H1 (cell line): ENCODE results near the gene TOM1L2. TPM values are rescaled to one million over a fixed set of nuclear protein-coding genes. Genes with fewer than 3 reads are reported as not detected.

Source experiments
- CTCF ChIA-PET: fragments of 300-600 bp; sonication (Branson Sonifier 250); formaldehyde crosslinking; loops from one replicate; lab custom pipeline; 2021; ENCODE audit not compliant: partially characterized antibody; lab: Charles Lee
- POLR2A ChIA-PET: fragments of 300-600 bp; sonication (Branson Sonifier 250); formaldehyde crosslinking; loops from one replicate; lab custom pipeline; 2021; ENCODE audit warnings: inconsistent platforms; ENCODE audit not compliant: partially characterized antibody; lab: Charles Lee
- DNase-seq, 2 experiments: peaks; one replicate each; pipeline versions ENCODE4 v3.0.0 to v3.0.0-alpha.2; 2010 to 2022; ENCODE audit warnings: low spot score in 2 of 2, low read depth in 1 of 2, mixed read lengths in 1 of 2
- FAIRE-seq: peaks from 2 replicates; lab custom pipeline; 2011; peaks lifted over from hg19 to GRCh38; lab: Jason Lieb, UNC
- H2AFZ ChIP-seq: 2 replicates; pipeline ENCODE4 v1.8.1; 2012; ENCODE audit warnings: low read length, inconsistent platforms
- H2AK5ac ChIP-seq: 2 replicates; pipeline ENCODE4 v1.6.1; 2013; ENCODE audit warnings: low read depth, low read length
- H2BK120ac ChIP-seq: replicated peaks from 2 replicates; pipeline ENCODE3; 2013; ENCODE audit warnings: low read depth, low read length, inconsistent platforms
- H2BK12ac ChIP-seq: 2 replicates; pipeline ENCODE4 v1.6.1; 2013; ENCODE audit warnings: low read depth, low read length
- H2BK15ac ChIP-seq: 2 replicates; pipeline ENCODE4 v1.6.1; 2013; ENCODE audit warnings: low read length
- H2BK20ac ChIP-seq: 2 replicates; pipeline ENCODE4 v1.6.1; 2013; ENCODE audit warnings: low read length
- H2BK5ac ChIP-seq: 2 replicates; pipeline ENCODE4 v1.6.1; 2013; ENCODE audit warnings: low read depth, low read length
- H3K14ac ChIP-seq: 2 replicates; pipeline ENCODE4 v1.6.1; 2013; ENCODE audit warnings: inconsistent platforms; ENCODE audit not compliant: insufficient read length
- H3K18ac ChIP-seq: 2 replicates; pipeline ENCODE4 v1.6.1; 2013; ENCODE audit warnings: low read length; ENCODE audit errors: extremely low read depth
- H3K23ac ChIP-seq: 2 replicates; pipeline ENCODE4 v1.6.1; 2013; ENCODE audit warnings: inconsistent platforms; ENCODE audit not compliant: insufficient read length
- H3K23me2 ChIP-seq: 2 replicates; pipeline ENCODE4 v1.6.1; 2013; ENCODE audit warnings: low read depth, low read length
- H3K27ac ChIP-seq: 2 replicates; pipeline ENCODE4 v1.6.1; 2011; ENCODE audit warnings: low read depth, low read length, inconsistent platforms
- H3K27me3 ChIP-seq, 4 experiments: replicated peaks in 1 of 4; 1 replicate in 1 of 4; 2 replicates in 3 of 4; pipeline versions ENCODE4 v1.6.1 to v1.8.1; 2011 to 2013; ENCODE audit warnings: low read length in 3 of 4, mild to moderate bottlenecking in 3 of 4, inconsistent platforms in 2 of 4, mixed read lengths in 2 of 4, moderate library complexity in 1 of 4; ENCODE audit not compliant: control insufficient read depth in 3 of 4, insufficient read depth in 3 of 4; ENCODE audit errors: extremely low read depth in 1 of 4
- H3K36me3 ChIP-seq, 4 experiments: 2 replicates each; pipeline versions ENCODE4 v1.6.1 to v1.8.1; 2011 to 2013; ENCODE audit warnings: mild to moderate bottlenecking in 4 of 4, low read length in 3 of 4, moderate library complexity in 2 of 4, control low read depth in 1 of 4, inconsistent platforms in 1 of 4; ENCODE audit not compliant: insufficient read depth in 4 of 4, control insufficient read depth in 2 of 4
- H3K4ac ChIP-seq: replicated peaks from 2 replicates; pipeline ENCODE3; 2013; ENCODE audit warnings: low read length, low read depth, mixed read lengths, inconsistent platforms; ENCODE audit not compliant: insufficient read length
- H3K4me1 ChIP-seq, 4 experiments: replicated peaks in 1 of 4; 1 replicate in 1 of 4; 2 replicates in 3 of 4; pipeline versions ENCODE4 v1.6.1 to v1.8.1; 2011 to 2013; ENCODE audit warnings: low read length in 3 of 4, inconsistent platforms in 2 of 4, mixed read lengths in 1 of 4; ENCODE audit not compliant: insufficient read depth in 4 of 4, control insufficient read depth in 3 of 4
- H3K4me2 ChIP-seq, 2 experiments: 2 replicates each; pipeline versions ENCODE4 v1.6.1 to v1.8.1; 2011 to 2013; ENCODE audit warnings: low read depth in 2 of 2, low read length in 2 of 2, control low read depth in 1 of 2, inconsistent platforms in 1 of 2, mild to moderate bottlenecking in 1 of 2; ENCODE audit not compliant: insufficient read depth in 1 of 2
- H3K4me3 ChIP-seq, 4 experiments: fragments of 200-600, 300-600 bp in 1 of 4; sonication (generic), shearing (Covaris generic), sonication (Bioruptor Twin) in 1 of 4; 2 replicates each; pipeline versions ENCODE4 v1.5.1 to v1.8.1; 2011 to 2016; ENCODE audit warnings: low read length in 4 of 4, low read depth in 3 of 4, control low read depth in 2 of 4, inconsistent platforms in 2 of 4, mild to moderate bottlenecking in 2 of 4, mixed read lengths in 1 of 4, moderate library complexity in 1 of 4; ENCODE audit not compliant: insufficient read depth in 2 of 4; ENCODE audit errors: extremely low read depth in 1 of 4
- H3K56ac ChIP-seq: replicated peaks from 2 replicates; pipeline ENCODE3; 2013; ENCODE audit warnings: low read depth, mild to moderate bottlenecking, mixed read lengths, low read length, inconsistent platforms; ENCODE audit not compliant: insufficient read length
- H3K79me1 ChIP-seq: 2 replicates; pipeline ENCODE4 v1.6.1; 2013; ENCODE audit warnings: low read depth, low read length, control low read depth
- H3K79me2 ChIP-seq, 2 experiments: 2 replicates each; pipeline versions ENCODE4 v1.6.1 to v1.8.1; 2012 to 2013; ENCODE audit warnings: low read length in 2 of 2, mild to moderate bottlenecking in 2 of 2, inconsistent platforms in 1 of 2; ENCODE audit not compliant: insufficient read depth in 2 of 2, control insufficient read depth in 1 of 2
- H3K9ac ChIP-seq, 4 experiments: replicated peaks in 1 of 4; 1 replicate in 1 of 4; 2 replicates in 3 of 4; pipeline versions ENCODE4 v1.6.1 to v1.8.1; 2011 to 2013; ENCODE audit warnings: low read depth in 3 of 4, low read length in 3 of 4, control low read depth in 2 of 4, mild to moderate bottlenecking in 2 of 4, moderate library complexity in 2 of 4, inconsistent platforms in 1 of 4; ENCODE audit errors: extremely low read depth in 1 of 4
- H3K9me3 ChIP-seq, 2 experiments: 2 replicates each; pipeline versions ENCODE4 v1.6.1 to v1.8.1; 2012 to 2013; ENCODE audit warnings: mild to moderate bottlenecking in 2 of 2, moderate library complexity in 2 of 2, control low read depth in 1 of 2, inconsistent platforms in 1 of 2, low read depth in 1 of 2, low read length in 1 of 2, mixed read lengths in 1 of 2; ENCODE audit not compliant: insufficient read depth in 2 of 2
- H4K20me1 ChIP-seq, 2 experiments: replicated peaks in 1 of 2; 2 replicates each; pipeline versions ENCODE3 to v1.8.1; 2011 to 2013; ENCODE audit warnings: inconsistent platforms in 2 of 2, low read length in 2 of 2, mild to moderate bottlenecking in 1 of 2; ENCODE audit not compliant: insufficient read depth in 2 of 2, control insufficient read depth in 1 of 2
- H4K5ac ChIP-seq: 2 replicates; pipeline ENCODE4 v1.6.1; 2013; ENCODE audit warnings: low read length, low read depth, mixed read lengths, inconsistent platforms; ENCODE audit not compliant: insufficient read length
- H4K8ac ChIP-seq: 2 replicates; pipeline ENCODE4 v1.8.0; 2013; ENCODE audit warnings: mild to moderate bottlenecking, moderate library complexity, low read length, inconsistent platforms; ENCODE audit not compliant: insufficient read depth; ENCODE audit errors: extremely low read depth
- H4K91ac ChIP-seq: replicated peaks from 2 replicates; pipeline ENCODE3; 2013; ENCODE audit warnings: low read length, mixed read lengths, inconsistent platforms; ENCODE audit not compliant: insufficient read length
- BRCA1 ChIP-seq: IDR thresholded peaks from 2 replicates; pipeline ENCODE4 v1.6.1; 2012; ENCODE audit warnings: low read depth, low read length, improper control_type of control experiment
- NRF1 ChIP-seq: IDR thresholded peaks from 2 replicates; pipeline ENCODE4 v1.6.1; 2011; ENCODE audit warnings: mild to moderate bottlenecking, low read depth, low read length, improper control_type of control experiment
- WGBS, 2 experiments: shearing (Covaris generic) in 1 of 2; methylation state at CpG; one replicate each; pipeline versions ENCODE4 v1.1.6 to v1.1.7; 2013 to 2015; ENCODE audit warnings: low lambda C conversion rate in 2 of 2, mixed read lengths in 2 of 2, inconsistent platforms in 1 of 2, low coverage in 1 of 2, missing lambda C conversion rate in 1 of 2; ENCODE audit not compliant: insufficient replicate concordance in 2 of 2, insufficient coverage in 1 of 2, insufficient read length in 1 of 2; ENCODE audit errors: extremely low coverage in 1 of 2, missing lambda C conversion rate in 1 of 2; 5-methylcytosine and 5-hydroxymethylcytosine counted together
- polyA plus RNA-seq, 7 experiments: library from polyadenylated mRNA; depleted of rRNA in 3 of 7; stranded (reverse) in 5 of 7; unstranded in 2 of 7; fragments of >200 nt in 5 of 7; fragments of 200-250 nt in 2 of 7; gene quantifications; 1 replicate in 5 of 7; 2 replicates in 1 of 7; 4 replicates in 1 of 7; pipeline versions ENCODE4 v1.2.1 to v1.2.3, GENCODE V29; 2011 to 2013; ENCODE audit warnings: missing spikeins in 2 of 7, mixed read lengths in 2 of 7
- total RNA-seq: library from RNA; stranded (reverse); fragmentation: NEBNext Ultra II Directional; extraction: Animal tissue kit (Norgen Biotek cat#: 25700); gene quantifications from 2 replicates; pipeline ENCODE4 v1.2.1, GENCODE V29; 2021

TOM1L2 gene
- total and polyA plus RNA-seq, 2 of the 8 experiments (the other 6 are each of a cell fraction or from before 2014, with no cell fraction given) = 2.0 to 3.4 TPM

DNA sequence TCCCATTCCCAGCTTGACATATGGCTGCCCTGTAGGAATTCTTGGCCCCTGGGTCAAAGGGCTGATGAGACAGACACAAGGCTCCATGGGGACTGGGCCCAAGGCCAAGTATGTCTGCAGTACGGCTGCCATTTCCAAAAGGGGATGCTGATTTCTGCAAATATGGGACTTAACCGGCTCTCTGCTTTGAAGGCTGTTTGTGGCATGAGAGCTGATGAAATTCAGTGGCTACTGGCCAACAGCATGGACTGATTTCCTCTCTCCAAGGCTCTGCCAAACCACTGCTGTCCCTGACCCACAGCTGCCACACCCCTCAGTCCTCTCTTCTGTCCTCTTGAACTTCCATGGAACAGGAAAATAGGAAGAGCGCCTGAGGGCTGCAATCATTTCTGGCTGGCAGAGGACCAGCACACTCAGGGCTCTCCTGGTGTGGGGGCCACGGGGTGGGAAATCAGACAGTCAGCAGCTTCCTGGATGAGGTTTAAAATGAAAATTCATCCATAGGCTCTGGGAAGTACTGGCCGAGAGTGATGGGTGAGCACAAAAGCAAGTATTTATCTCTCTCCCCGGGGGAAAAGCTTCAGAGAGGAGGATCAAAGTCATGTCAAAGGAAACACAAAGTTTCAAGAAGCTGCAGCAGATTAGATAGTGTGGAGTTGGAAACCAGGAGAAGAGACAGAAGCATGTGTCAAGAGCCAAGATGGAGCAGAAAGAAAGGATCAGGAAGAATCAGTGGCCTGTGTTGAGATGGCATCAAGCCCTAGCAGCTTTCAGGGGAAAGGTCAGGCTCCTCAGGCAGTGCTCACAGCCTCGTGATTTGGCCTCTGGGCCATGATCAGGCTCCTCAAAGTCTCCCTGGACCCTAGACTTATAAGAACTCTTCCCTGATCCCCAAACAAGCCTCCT lies 71.3 kb downstream of the TOM1L2 start:
- Histone ChIP-seq H3K27ac (no peak overlapping the region), H3K4ac (no peak overlapping the region), H3K56ac (no peak overlapping the region), H3K4me3 (no peak overlapping the region), H3K14ac (no peak overlapping the region), H3K79me2 (no peaks in the 10 kb centered on the region), H2AK5ac (no peak overlapping the region), H2BK15ac (no peak overlapping the region), H2BK20ac (no peak overlapping the region), H2BK5ac (no peak overlapping the region), H3K36me3 (no peaks in the 10 kb centered on the region), H3K9me3 (no peaks in the 10 kb centered on the region), H3K79me1 (no peaks in the 10 kb centered on the region), H4K5ac (no peak overlapping the region), H2AFZ (no peak overlapping the region), H3K23ac (no peak overlapping the region), H3K4me1 (peaks cover 0 to 3% (median under 1%) of the 10 kb centered on the region in 4 experiments; a peak in 2 of 7 replicates), H4K8ac (peak overlapping the region; percentile 1; the same call in 1 of the 2 replicates), H3K9ac (no peak overlapping the region), H2BK12ac (no peak overlapping the region), H3K27me3 (no peaks in the 10 kb centered on the region), H4K20me1 (no peaks in the 10 kb centered on the region), H4K91ac (no peak overlapping the region), H2BK120ac (no peak overlapping the region), H3K18ac (no peak overlapping the region), H3K4me2 (no peak overlapping the region), H3K23me2 (0 out of 2 replicates have a peak, but pooled peaks cover 1% of the 10 kb centered on the region)
- WGBS, 2 experiments = 81% methylated on average over 7 of the region's 7 CpGs; no CpG with 5 or more reads in 1 of the 2 experiments
- DNase-seq (no peak), FAIRE-seq (no peak)
- ChIA-PET CTCF (interaction anchor here (0.6 to 9.0 kb wide), 14 partner anchors 10 to 1069 kb away, joined by 3 to 85 read pairs (median 3); no protein-coding TSS in a partner anchor), POLR2A (interaction anchor here (1.0 kb wide), 1 partner anchor 13 kb away, joined by 3 read pairs; no protein-coding TSS in a partner anchor)
- TF ChIP-seq NRF1 (no peak), BRCA1 (no peak)
